ENCODE measurements around the gene HSD11B1.

DNA sequence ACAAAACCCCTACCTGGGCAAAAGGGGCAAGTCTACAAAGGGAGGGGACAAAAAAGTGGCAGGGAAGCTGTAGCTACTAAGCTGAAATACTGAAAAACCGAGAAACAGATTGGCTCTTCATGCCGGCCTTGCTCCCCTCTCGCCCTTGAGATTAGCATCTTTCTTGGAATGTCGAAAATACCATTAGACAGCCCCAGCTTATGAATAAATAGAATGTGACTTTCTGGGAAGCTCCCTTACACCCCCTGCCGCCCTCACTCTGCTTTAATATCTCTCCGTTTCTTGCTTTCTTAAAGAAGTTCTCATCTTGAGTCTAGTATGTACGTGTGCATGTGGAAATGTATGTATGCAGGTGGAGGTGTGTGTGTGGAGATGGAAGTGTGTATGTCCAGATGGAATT, 65.3 kb downstream of the HSD11B1 start:
- TF ChIP-seq, protein P1, sequence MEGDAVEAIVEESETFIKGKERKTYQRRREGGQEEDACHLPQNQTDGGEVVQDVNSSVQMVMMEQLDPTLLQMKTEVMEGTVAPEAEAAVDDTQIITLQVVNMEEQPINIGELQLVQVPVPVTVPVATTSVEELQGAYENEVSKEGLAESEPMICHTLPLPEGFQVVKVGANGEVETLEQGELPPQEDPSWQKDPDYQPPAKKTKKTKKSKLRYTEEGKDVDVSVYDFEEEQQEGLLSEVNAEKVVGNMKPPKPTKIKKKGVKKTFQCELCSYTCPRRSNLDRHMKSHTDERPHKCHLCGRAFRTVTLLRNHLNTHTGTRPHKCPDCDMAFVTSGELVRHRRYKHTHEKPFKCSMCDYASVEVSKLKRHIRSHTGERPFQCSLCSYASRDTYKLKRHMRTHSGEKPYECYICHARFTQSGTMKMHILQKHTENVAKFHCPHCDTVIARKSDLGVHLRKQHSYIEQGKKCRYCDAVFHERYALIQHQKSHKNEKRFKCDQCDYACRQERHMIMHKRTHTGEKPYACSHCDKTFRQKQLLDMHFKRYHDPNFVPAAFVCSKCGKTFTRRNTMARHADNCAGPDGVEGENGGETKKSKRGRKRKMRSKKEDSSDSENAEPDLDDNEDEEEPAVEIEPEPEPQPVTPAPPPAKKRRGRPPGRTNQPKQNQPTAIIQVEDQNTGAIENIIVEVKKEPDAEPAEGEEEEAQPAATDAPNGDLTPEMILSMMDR (conservative IDR thresholded peaks at IDR 0.05; ENCODE audit: low read length): peak; percentile 30
- TF ChIP-seq EZH2phosphoT487 (IDR thresholded peaks at IDR 0.05; ENCODE audit: borderline replicate concordance): no peak

Measured in Loucy (cell line).